Measurements from ENCODE around the gene DIAPH2. TPM values are rescaled to one million over a fixed set of nuclear protein-coding genes. Genes with fewer than 3 reads are reported as not detected.

The DIAPH2 gene
- total RNA-seq, 4 donors from 2014 or later, result 40.2 to 52.2 (median 44.8) TPM

GRCh38 chrX:97531825-97532224 is 847.2 kb downstream of the DIAPH2 start:
- no peak for DNase-seq (ENCODE audit: low spot score in 2 of 2)
- WGBS, 2 donors, result 80 to 89% methylated on average over 3 of the region's 3 CpGs
- no peak overlapping the region for H3K4me3 ChIP-seq
- no peak for TF ChIP-seq CTCF (IDR thresholded peaks at IDR 0.05)
- TF ChIP-seq POLR2A (IDR thresholded peaks at IDR 0.05), result no peak
- no peak for TF ChIP-seq EP300 (IDR thresholded peaks at IDR 0.05)
- H3K27ac ChIP-seq, result no peak overlapping the region
- H3K36me3 ChIP-seq, result no peaks in the 10 kb centered on the region
- no peaks in the 10 kb centered on the region for H3K4me1 ChIP-seq
- H3K27me3 ChIP-seq, result no peaks in the 10 kb centered on the region
- H3K9me3 ChIP-seq, result peaks cover 0 to 18% (median 8%) of the 10 kb centered on the region in 4 donors

GRCh38 chrX:97538745-97539144 is 854.1 kb downstream of the DIAPH2 start:
- no peak for DNase-seq (ENCODE audit: low spot score in 2 of 2)
- 78 to 89% methylated on average over 3 of the region's 3 CpGs for WGBS, 2 donors
- no peaks in the 10 kb centered on the region for H3K9me3 ChIP-seq
- H3K27me3 ChIP-seq, result no peaks in the 10 kb centered on the region
- TF ChIP-seq EP300 (IDR thresholded peaks at IDR 0.05) (no peak), POLR2A (IDR thresholded peaks at IDR 0.05) (no peak), CTCF (IDR thresholded peaks at IDR 0.05) (no peak)
- no peaks in the 10 kb centered on the region for H3K4me1 ChIP-seq
- no peak overlapping the region for H3K4me3 ChIP-seq
- H3K27ac ChIP-seq, result no peak overlapping the region
- H3K36me3 ChIP-seq, result no peaks in the 10 kb centered on the region

DNA sequence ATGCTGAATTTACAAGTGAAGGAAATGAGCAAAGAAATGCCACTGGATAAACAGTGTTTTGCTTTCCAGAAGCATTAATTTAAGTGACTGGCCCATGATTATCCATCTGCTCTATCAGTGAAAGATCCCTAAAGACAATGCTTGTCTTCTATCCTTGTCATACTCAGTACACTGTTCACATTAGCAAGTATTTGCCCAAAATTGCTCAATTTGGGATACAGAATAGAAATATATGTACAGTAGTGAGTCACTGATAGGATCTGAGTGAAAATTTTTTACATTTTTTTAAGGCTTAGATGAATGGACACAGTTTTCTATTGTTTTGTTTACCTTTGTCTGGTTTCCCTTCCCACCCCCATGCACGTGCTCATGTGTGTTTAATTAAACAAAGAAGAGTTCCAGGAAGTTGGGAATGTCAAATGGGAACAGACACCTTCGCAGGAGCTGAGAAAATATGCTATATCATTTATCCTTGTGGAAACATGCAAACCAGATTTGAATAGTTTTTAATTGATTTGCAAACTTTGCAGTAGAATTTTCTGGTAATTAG is 855.4 kb downstream of the DIAPH2 start:
- H3K4me3 ChIP-seq, result no peak overlapping the region
- H3K27me3 ChIP-seq, result no peaks in the 10 kb centered on the region
- H3K9me3 ChIP-seq, result no peaks in the 10 kb centered on the region
- no peaks in the 10 kb centered on the region for H3K36me3 ChIP-seq
- TF ChIP-seq EP300 (IDR thresholded peaks at IDR 0.05), result no peak
- 45 to 55% methylated on average over 2 of the region's 2 CpGs for WGBS, 2 donors
- no peak for DNase-seq (ENCODE audit: low spot score in 2 of 2)
- no peaks in the 10 kb centered on the region for H3K4me1 ChIP-seq
- no peak overlapping the region for H3K27ac ChIP-seq

DNA sequence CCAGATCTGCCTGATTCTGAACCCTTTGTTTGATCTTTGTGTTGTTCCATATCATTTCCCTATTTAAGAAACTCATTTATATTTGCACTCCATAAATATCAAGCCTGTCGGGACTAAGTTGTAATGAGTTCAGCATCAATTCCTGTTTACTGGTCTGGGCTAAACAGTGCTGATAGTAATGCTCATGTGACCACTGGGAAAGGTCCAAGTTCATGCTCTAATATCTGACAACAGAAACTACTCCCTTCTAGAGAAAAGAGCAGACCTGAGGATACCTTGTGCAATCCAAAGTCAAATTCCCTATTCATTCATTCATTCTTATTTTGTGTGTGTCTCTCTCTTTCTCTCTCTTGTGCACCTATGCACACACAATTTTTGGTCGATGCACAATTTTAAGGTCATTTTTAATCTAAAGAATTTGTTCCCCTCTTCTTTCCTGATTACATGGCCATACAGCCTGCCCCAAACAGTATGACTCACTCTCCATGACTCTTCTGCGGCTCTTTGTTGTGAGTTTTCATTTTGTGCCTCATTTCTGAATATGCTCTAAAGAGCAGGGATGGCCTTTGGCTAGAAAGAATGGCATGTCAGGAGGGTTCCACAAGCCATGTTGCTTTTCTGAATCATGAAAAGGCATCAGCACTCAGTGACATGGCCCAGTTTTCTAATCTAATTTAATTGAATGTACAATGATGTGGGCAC is 863.4 kb downstream of the DIAPH2 start:
- Histone ChIP-seq H3K4me1 (no peaks in the 10 kb centered on the region), H3K36me3 (no peaks in the 10 kb centered on the region), H3K4me3 (no peak overlapping the region), H3K27me3 (peaks cover 0 to 3% of the 10 kb centered on the region in 2 donors), H3K9me3 (no peaks in the 10 kb centered on the region), H3K27ac (no peak overlapping the region)
- WGBS, 2 donors, result 63 to 77% methylated on average over 3 of the region's 3 CpGs
- DNase-seq (ENCODE audit: low spot score in 2 of 2), result no peak
- TF ChIP-seq CTCF (IDR thresholded peaks at IDR 0.05), result no peak
- no peak for TF ChIP-seq POLR2A (IDR thresholded peaks at IDR 0.05)
- TF ChIP-seq EP300 (IDR thresholded peaks at IDR 0.05), result no peak

- TF ChIP-seq CTCF (IDR thresholded peaks at IDR 0.05) (no peak), EP300 (IDR thresholded peaks at IDR 0.05) (no peak), POLR2A (IDR thresholded peaks at IDR 0.05) (no peak)
- Histone ChIP-seq H3K27ac (no peak overlapping the region), H3K27me3 (peaks cover 0 to 3% of the 10 kb centered on the region in 2 donors), H3K4me1 (no peaks in the 10 kb centered on the region), H3K4me3 (no peak overlapping the region), H3K9me3 (no peaks in the 10 kb centered on the region), H3K36me3 (no peaks in the 10 kb centered on the region)
- WGBS, 2 donors, result 94 to 95% methylated on average over 3 of the region's 3 CpGs
- no peak for DNase-seq (ENCODE audit: low spot score in 2 of 2)
Observed at GRCh38 chrX:97551821-97552220, 867.2 kb downstream of the DIAPH2 start.

Measured in tibial nerve (tissue), 4 donors.